Fibroblast of skin of left quadriceps (primary cell): ENCODE data around the gene CHD9.

Source experiments
- DNase-seq, 2 experiments: peaks; one replicate each; pipeline ENCODE4 v3.0.0-alpha.2; 2013; ENCODE audit warnings: low read depth in 2 of 2

CHD9 gene

GRCh38 chr16:53092284-53092683 is 37.5 kb downstream of the CHD9 start:
- DNase-seq = no peak

DNA sequence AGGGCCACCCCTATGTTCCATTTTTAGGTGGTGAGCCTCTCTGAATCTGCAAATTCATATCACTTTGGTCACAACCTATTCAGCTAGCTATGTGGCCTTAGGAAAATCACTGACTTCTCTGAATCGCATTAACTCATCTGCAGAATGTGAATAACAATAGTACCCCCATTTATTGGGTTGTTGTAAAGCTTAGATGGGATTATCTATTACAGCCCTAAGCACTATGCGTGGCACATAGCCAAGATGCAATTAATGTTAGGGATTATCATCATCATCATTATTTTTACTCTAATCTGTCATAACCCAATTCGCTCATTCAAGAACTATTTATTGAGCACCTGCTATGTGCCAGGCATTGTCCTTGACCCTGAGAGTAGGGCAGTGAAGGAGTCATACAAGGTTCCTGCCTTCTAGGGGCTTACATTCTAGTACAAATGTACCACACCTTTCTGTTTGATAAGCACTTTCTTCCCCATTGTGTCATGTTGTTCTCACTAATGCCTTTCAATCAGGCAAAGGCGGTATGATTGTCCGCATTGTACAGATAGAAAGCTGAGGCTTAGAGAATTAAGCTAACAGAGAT is 38.5 kb downstream of the CHD9 start:
- DNase-seq = no peak

DNA sequence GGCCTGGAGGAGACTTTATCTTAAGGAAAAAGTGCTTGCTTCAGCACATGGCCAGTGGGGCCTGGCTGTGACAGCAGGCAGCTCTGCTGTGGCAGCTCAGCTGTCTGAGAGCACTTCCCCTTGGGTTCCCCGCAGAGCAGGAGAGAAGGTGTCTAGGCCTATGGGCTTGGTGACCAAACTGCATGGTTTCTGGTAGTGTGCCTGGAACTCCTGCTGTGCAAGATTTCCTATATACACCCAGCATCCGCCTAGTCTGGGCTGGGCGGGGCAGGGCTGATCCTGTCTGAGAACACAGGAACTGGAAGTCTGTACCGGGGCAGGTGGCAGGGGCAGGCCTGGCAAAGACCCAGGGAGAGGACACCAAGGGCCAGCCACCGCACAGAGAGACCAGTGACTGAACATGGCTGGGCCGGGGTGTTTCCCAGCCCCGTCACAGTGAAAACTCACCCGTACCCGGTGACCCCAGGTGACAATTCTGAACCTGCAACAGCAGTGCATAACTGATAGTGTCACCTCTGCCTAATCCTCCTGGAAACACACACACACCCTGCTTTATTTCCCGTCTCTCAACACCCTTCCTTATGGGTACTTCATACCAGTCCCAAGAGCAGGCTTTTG is 39.3 kb downstream of the CHD9 start:
- no peak for DNase-seq

- DNase-seq = no peak
These were observed 42.4 kb downstream of the CHD9 start for GRCh38 chr16:53097190-53097589.

DNA sequence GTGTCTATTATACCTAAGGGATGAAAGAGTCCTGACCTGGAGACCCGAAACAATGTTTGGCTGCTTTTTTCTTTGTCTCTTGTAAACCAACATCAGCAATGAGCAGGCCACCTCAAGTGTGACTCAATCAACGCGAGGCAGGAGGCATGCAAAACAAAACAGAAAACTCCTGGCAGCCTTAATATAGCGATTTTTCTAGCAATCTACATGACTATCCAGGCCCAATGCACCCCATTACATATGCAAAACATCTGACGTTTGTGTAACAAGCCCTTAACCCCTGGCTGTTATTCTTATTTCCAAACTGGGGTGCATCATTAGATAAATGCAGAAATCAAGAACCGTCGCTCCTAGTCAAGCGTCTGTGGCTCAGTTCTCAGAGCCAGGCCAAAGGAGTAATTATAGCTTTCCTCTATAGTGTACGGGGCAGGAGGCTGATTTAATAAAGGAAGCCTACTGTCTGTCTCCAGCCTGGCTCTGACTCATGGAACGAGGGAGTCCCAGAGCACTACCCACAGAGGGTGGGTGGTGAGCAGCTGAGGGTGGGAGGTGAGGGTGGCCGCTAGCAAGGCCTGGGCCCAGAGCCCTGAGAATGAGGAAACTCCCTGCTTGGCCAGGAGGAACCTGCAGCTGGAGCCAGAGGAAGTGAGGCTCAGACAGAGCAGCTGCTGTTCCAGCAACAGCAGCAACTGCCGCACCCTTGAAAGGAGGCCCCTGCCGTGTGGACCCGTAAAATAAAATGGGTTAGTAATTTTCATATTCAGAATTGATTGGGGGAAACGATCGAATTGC is 43.9 kb downstream of the CHD9 start:
- DNase-seq = peak; percentile 71 to 74

GRCh38 chr16:53099318-53100130 is 44.7 kb downstream of the CHD9 start:
- peak in 1 of 2 experiments; percentile 60 for DNase-seq

DNA sequence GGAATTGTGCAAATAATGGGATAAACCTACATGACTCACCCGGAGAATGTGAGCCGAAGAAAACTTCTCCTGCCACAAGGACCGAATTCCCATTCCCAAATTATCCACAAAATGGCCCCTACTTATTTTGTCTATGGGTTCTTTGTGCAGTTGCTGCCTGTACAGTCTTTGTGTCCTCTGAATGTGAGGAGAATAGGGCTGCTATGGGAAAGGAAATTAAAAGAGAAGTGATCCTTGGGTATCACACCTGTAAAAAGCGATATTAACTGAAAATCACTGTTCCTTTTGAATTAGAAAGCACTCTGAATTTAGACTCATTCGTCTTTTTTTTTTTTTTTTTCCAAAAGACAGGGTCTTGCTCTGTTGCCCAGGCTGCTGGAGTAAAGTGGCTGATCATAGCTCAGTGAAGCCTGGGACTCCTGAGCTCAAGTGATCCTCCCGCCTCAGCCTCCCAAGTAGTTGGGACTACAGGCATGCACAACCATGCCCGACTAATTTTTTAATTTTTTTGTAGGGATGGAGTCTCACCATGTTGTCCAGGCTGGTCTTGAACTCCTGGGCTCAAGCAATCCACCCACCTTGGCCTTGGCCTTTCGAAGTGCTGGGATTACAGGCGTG is 45.4 kb downstream of the CHD9 start:
- no peak for DNase-seq

- DNase-seq = no peak
These were observed 46.1 kb downstream of the CHD9 start for GRCh38 chr16:53100889-53101288.

DNA sequence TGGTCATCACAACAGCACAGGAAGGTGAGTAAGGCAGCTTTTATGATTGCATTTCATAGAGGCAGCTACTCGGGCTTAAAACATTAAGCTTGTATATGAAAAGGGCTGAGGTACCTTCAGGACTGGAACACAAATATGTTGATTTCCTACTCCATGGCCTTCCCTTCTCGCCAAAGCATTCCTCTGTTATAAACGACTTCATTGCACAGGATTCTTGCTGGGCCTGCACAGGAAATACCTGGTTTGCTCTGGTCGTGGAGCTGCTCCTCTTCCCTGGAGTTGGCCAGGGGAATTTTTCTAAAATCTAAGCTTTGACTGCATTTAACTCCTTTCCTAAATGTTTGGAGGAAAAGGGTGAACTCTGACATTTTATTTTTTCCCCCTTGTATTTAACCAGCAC is 49.0 kb downstream of the CHD9 start:
- DNase-seq = no peak

GRCh38 chr16:53105565-53105964 is 50.8 kb downstream of the CHD9 start:
- DNase-seq = no peak

GRCh38 chr16:53111078-53111791 is 56.4 kb downstream of the CHD9 start:
- DNase-seq = no peak

GRCh38 chr16:53112015-53112414 is 57.2 kb downstream of the CHD9 start:
- DNase-seq = no peak

GRCh38 chr16:53115047-53115446 is 60.3 kb downstream of the CHD9 start:
- DNase-seq = no peak

- no peak for DNase-seq
These were observed 61.0 kb downstream of the CHD9 start for GRCh38 chr16:53115773-53116172.

DNA sequence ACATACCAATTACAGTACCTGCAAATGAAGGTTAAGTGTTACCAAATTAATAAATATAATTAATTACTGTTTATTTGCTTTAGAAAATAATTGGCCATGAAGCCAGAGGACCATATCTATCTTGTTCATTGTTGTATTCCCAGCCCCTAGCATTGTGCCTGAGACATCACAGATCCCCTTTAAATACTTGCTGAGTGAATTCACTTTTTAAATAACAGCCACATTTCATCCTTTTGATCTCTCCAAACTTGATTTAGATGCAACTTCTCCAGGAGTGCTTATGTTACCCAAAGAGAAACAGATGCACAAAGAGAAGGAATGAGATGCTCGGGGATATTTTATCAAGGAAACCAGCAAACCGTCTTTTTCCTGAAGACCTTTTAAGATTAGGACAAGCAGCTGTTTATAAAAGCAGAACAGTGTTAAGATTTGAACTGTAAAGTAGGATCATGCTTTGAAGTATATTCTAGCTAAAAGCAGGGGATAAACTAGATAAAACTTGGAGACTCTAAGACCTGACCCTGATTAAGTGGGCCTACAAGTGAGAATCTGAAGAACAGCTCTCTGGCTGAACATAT is 66.3 kb downstream of the CHD9 start:
- DNase-seq = no peak

- DNase-seq = no peak
These were observed 66.9 kb downstream of the CHD9 start for GRCh38 chr16:53121661-53122060.

DNA sequence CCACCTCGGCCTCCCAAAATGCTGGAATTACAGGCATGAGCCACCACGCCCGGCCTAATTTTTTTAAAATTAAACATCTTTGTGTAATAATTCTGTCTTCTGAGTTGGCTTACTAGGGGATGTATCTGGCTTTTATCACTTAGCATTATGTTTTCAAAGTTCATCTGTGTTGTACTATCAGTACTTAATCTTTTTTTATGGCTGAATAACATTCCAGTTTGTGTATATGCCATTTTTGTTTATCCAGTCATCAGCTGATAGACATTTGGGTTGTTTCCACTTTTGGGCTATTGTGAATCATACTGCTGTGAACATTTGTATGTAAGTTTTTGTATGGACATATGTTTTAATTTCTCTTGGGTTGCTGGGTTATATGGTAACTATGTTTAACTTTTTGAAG is 69.0 kb downstream of the CHD9 start:
- DNase-seq = peak in 1 of 2 experiments; percentile 46

- DNase-seq = no peak
These were observed 71.6 kb downstream of the CHD9 start for GRCh38 chr16:53126390-53126789.

DNA sequence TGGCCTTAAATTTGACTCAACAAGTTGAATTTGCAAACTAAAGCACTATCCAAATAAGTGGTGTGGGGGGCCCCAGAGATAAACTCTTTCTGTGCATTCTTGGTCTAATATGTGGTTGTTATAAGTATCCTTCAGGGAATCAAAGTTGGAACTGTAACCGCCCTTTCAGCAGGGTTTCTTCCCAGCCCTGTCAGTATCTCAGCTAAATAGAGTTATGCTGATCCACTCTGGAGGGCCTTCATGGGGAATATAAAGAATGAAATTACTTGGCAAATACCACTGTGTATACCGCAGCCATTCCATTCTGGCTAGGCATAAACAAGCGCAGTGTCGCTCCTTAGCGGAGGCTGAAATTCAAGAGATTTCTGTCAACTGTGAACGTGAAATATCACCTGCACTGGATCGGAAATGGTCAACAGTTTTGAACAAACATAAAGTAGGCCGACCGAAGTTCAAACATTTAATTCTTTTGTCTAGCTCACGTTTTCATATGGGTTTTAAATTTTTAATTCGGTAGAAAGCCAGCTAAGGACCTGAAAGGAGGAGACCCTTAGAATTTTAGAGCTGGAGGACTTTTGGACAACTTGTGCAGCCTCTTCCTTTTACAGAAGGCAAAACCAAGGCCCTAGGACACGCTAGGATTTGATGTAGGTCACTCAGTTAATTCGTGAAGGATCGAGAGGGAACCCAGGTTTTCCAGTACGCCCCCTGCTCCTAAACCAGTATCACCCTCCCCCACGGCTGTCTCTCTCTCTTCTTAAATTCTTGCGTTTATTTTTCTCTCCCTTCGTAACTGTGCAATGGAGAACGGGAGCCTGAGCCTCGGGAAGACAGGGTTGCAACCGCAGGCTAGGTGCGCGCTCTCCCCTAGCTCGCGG is 74.7 kb downstream of the CHD9 start:
- peak; percentile 71 to 73 for DNase-seq
